Transverse colon (tissue), 4 donors: ENCODE results near the gene TRDN. TPM values are rescaled to one million over a fixed set of nuclear protein-coding genes. Genes with fewer than 3 reads are reported as not detected.

Experiments
- DNase-seq: peaks from one replicate; pipeline ENCODE4 v3.0.0-alpha.2; 2019
- H3K27ac ChIP-seq, 4 donors: fragments of 200-600 bp; sonication (generic); 2 replicates each; pipeline ENCODE4 v1.5.1; 2016 to 2018; ENCODE audit warnings: inconsistent platforms in 4 of 4
- H3K27me3 ChIP-seq: fragments of 200-600 bp; sonication (generic); 2 replicates; pipeline ENCODE4 v1.5.1; 2017; ENCODE audit warnings: inconsistent platforms
- H3K36me3 ChIP-seq, 4 donors: fragments of 200-600 bp; sonication (generic); 2 replicates each; pipeline ENCODE4 v1.5.1; 2017 to 2019; ENCODE audit warnings: inconsistent platforms in 4 of 4
- H3K4me1 ChIP-seq, 4 donors: fragments of 200-600 bp; sonication (generic); 2 replicates each; pipeline ENCODE4 v1.5.1; 2017 to 2020; ENCODE audit warnings: inconsistent platforms in 4 of 4
- H3K4me3 ChIP-seq, 4 donors: fragments of 200-600 bp; sonication (generic); 1 replicate in 1 of 4; 2 replicates in 3 of 4; pipeline versions ENCODE4 v1.5.1 to v1.6.1; 2017 to 2019; ENCODE audit warnings: inconsistent platforms in 4 of 4
- H3K9me3 ChIP-seq, 2 donors: fragments of 200-600 bp; sonication (generic); 2 replicates each; pipeline ENCODE4 v1.5.1; 2017 to 2019; ENCODE audit warnings: inconsistent platforms in 2 of 2
- EP300 ChIP-seq: sonication (generic); formaldehyde crosslinking; IDR thresholded peaks from one replicate; pipeline ENCODE4 v1.6.1; 2017; ENCODE audit warnings: antibody characterized with exemption, low read depth
- POLR2A ChIP-seq: fragments of 450-650 bp; IDR thresholded peaks from one replicate; pipeline ENCODE4 v1.6.1; 2016; ENCODE audit warnings: antibody characterized with exemption, mild to moderate bottlenecking, moderate library complexity
- POLR2AphosphoS5 ChIP-seq, 3 donors: sonication (generic); formaldehyde crosslinking; IDR thresholded peaks; one replicate each; pipeline ENCODE4 v1.6.1; 2016; ENCODE audit warnings: antibody characterized with exemption in 3 of 3
- whole genome bisulfite sequencing, 2 donors: methylation state at CpG; one replicate each; pipeline ENCODE4 v1.1.5; 2018; ENCODE audit warnings: low coverage in 1 of 2; 5-methylcytosine and 5-hydroxymethylcytosine counted together
- in situ Hi-C, 4 donors: fragments of 200-750 bp; cut with MboI; loops; one replicate each; pipeline versions ENCODE4 v1.15.0 to v1.15.1; 2017; ENCODE audit warnings: low sequenced_read_pairs in 3 of 4, low pct_ligation_motif_present in 1 of 4, low pct_unique_long_range_greater_than_20kb in 1 of 4
- intact Hi-C: fragments of 100-400 bp; cut with DNase I; formaldehyde crosslinking; loops from one replicate; pipeline ENCODE4 v1.15.1; 2023; ENCODE audit warnings: low total_unique reads
- total RNA-seq, 4 donors: library from RNA; depleted of rRNA; stranded (reverse); fragments of >200 nt; gene quantifications; one replicate each; pipeline ENCODE4 v1.1.0, GENCODE V29; 2016
- TF ChIP-seq, protein P1 (sequence below), 5 experiments: fragments of 200-600 bp in 3 of 5; fragments of 450-650 bp in 2 of 5; sonication (generic) in 3 of 5; IDR thresholded peaks; 1 replicate in 2 of 5; 2 replicates in 3 of 5; pipeline ENCODE4 v1.5.1; 2016 to 2017; ENCODE audit warnings: antibody characterized with exemption in 5 of 5, inconsistent platforms in 3 of 5, mild to moderate bottlenecking in 2 of 5, moderate library complexity in 1 of 5

Gene TRDN
- total RNA-seq, 4 donors from 2014 or later = 0.14 TPM; not detected in 3

DNA sequence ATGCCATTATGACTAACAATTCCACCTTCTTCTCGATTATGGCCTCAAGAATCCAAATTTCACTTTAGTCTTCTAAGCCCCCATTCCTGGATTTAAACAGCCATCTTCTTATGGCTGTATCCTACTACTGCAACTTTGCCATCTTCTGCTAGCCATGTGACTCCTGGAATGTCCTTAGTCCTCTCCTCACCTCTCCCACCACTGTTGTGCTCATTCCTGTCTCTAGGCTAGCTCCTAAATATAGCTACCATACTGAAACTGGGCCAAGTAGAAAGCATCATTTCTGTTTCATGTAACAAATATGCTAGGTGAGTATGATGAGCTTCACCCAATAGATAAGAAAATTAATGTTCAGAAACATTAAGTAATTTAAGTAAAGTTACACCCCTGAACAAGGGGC is 327.6 kb downstream of the TRDN start:
- H3K4me1 ChIP-seq = no peaks in the 10 kb centered on the region
- no peak for TF ChIP-seq POLR2AphosphoS5 (IDR thresholded peaks at IDR 0.05)
- TF ChIP-seq POLR2A = no peak
- TF ChIP-seq, protein P1, sequence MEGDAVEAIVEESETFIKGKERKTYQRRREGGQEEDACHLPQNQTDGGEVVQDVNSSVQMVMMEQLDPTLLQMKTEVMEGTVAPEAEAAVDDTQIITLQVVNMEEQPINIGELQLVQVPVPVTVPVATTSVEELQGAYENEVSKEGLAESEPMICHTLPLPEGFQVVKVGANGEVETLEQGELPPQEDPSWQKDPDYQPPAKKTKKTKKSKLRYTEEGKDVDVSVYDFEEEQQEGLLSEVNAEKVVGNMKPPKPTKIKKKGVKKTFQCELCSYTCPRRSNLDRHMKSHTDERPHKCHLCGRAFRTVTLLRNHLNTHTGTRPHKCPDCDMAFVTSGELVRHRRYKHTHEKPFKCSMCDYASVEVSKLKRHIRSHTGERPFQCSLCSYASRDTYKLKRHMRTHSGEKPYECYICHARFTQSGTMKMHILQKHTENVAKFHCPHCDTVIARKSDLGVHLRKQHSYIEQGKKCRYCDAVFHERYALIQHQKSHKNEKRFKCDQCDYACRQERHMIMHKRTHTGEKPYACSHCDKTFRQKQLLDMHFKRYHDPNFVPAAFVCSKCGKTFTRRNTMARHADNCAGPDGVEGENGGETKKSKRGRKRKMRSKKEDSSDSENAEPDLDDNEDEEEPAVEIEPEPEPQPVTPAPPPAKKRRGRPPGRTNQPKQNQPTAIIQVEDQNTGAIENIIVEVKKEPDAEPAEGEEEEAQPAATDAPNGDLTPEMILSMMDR (IDR thresholded peaks at IDR 0.05) = no peak
- TF ChIP-seq EP300 = no peak
- H3K4me3 ChIP-seq = no peak overlapping the region
- H3K36me3 ChIP-seq = no peaks in the 10 kb centered on the region
- in situ Hi-C loops = loop anchor here (25.0 kb wide), 2 partner anchors 447 to 572 kb away; no protein-coding TSS in a partner anchor
- no peak for DNase-seq
- H3K27me3 ChIP-seq = no peaks in the 10 kb centered on the region
- H3K9me3 ChIP-seq = no peaks in the 10 kb centered on the region
- intact Hi-C loops = no loop called here
- WGBS, 2 donors = 22 to 73% methylated on average over 1 of the region's 1 CpG
- no peak overlapping the region for H3K27ac ChIP-seq

DNA sequence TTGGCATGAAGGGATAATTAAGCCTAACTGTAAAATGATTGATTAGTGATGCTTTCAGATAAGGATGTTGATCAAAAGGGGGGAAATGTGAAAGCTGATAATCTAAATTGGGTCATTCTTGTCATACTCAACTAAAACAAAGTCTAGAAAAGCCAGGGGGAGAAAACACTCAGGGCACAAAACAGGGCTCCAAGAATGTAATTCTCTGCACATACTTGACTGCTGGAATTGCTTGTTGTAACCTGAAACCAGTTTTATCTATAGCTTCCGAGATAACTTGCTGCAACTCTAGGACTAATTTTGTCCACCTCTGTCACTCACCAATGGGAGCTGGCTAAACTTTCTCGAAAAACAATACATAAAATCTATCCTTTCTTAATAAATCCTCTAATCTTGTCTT is 330.4 kb downstream of the TRDN start:
- WGBS, 2 donors = 19 to 34% methylated on average over 2 of the region's 2 CpGs
- DNase-seq = no peak
- H3K9me3 ChIP-seq = no peaks in the 10 kb centered on the region
- H3K4me3 ChIP-seq = no peak overlapping the region
- intact Hi-C loops (no loop called here), in situ Hi-C loops (loop anchor here (25.0 kb wide), 2 partner anchors 444 to 569 kb away; no protein-coding TSS in a partner anchor)
- H3K4me1 ChIP-seq = no peaks in the 10 kb centered on the region
- H3K36me3 ChIP-seq = no peaks in the 10 kb centered on the region
- H3K27ac ChIP-seq = no peak overlapping the region
- TF ChIP-seq, protein P1 (IDR thresholded peaks at IDR 0.05) = no peak
- no peak for TF ChIP-seq POLR2A
- H3K27me3 ChIP-seq = no peaks in the 10 kb centered on the region

DNA sequence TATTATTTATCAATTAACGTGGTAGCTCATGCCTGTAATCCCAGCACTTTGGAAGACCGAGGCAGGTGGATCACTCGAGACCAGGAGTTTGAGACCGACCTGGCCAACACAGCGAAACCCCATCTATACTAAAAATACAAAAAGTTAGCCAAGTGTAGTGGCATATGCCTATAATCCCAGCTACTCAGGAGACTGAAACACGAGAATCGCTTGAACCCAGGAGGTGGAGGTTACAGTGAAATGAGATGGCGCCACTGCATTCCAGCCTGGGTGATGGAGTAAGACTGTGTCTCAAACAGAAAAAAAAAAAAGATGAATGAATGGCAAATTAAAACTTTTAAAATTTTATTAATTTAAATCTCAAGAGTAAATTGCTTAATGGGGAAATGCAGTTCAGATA is 341.1 kb downstream of the TRDN start:
- WGBS, 2 donors = 88 to 89% methylated on average over 8 of the region's 8 CpGs
- H3K27me3 ChIP-seq = no peaks in the 10 kb centered on the region
- in situ Hi-C loops = no loop called here
- no peak overlapping the region for H3K4me3 ChIP-seq
- TF ChIP-seq POLR2A = no peak
- TF ChIP-seq, protein P1 (IDR thresholded peaks at IDR 0.05) = no peak
- no peak for TF ChIP-seq EP300
- no peak for TF ChIP-seq POLR2AphosphoS5 (IDR thresholded peaks at IDR 0.05)
- no peak overlapping the region for H3K27ac ChIP-seq
- H3K4me1 ChIP-seq = no peaks in the 10 kb centered on the region
- no peaks in the 10 kb centered on the region for H3K9me3 ChIP-seq
- intact Hi-C loops = no loop called here
- no peaks in the 10 kb centered on the region for H3K36me3 ChIP-seq
- no peak for DNase-seq

DNA sequence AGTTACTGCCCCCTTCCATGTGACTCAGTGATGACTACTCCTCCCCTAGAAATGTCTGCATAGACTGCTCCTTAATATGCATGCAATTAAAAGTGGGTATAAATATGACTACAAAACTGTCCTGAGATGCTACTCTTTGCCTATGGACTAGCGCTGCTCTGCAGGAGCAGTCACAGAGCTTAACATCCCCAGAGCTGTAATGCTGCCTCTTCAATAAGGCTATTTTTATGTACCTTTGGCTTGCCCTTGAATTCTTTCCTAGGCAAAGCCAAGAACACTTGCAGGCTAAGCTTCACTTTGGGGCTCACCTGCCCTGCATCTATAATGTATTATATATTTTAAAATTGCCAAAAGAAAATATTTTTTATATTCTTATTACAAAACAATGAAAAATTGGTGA is 341.6 kb downstream of the TRDN start:
- H3K4me3 ChIP-seq = no peak overlapping the region

More for the DNA sequence above, 341.6 kb downstream of the TRDN start:
- 100% methylated on average over 1 of the region's 1 CpG; no CpG with 5 or more reads in 1 of the 2 donors for WGBS, 2 donors
- DNase-seq = no peak
- Histone ChIP-seq H3K27ac (no peak overlapping the region), H3K9me3 (no peaks in the 10 kb centered on the region), H3K36me3 (no peaks in the 10 kb centered on the region), H3K4me1 (no peaks in the 10 kb centered on the region), H3K27me3 (no peaks in the 10 kb centered on the region)
- TF ChIP-seq POLR2AphosphoS5 (IDR thresholded peaks at IDR 0.05) (no peak), EP300 (no peak), POLR2A (no peak)
- TF ChIP-seq, protein P1 (IDR thresholded peaks at IDR 0.05) = no peak
- in situ Hi-C loops (no loop called here), intact Hi-C loops (no loop called here)
